UCSD-AML1 (cell line): ENCODE data around the gene MAPK6.
"Not testable (repeated sequence)": the region's sequence is repeated elsewhere in the genome, so short reads cannot be mapped to it uniquely, and the experiment has no call there.

Experiments used
- DNase-seq: peaks from one replicate; lab custom pipeline; 2025; ENCODE audit not compliant: unreplicated experiment; lab: John Stamatoyannopoulos, UW

The MAPK6 gene

GRCh38 chr15:52018693-52019393 is at the start of gene MAPK6:
Gene MAPK6, plus strand, starts transcription at chr15:52019219. Its CDS starts 27,242 bp downstream, at chr15:52046461.
- DNase-seq, result peak; percentile 95

GRCh38 chr15:51969728-51970127 is 49.3 kb upstream of the MAPK6 start:
- no peak for DNase-seq

GRCh38 chr15:51970132-51970817 is 48.7 kb upstream of the MAPK6 start:
- DNase-seq, result no peak

- no peak for DNase-seq
Measured at GRCh38 chr15:51971032-51971374, 48.0 kb upstream of the MAPK6 start.

GRCh38 chr15:51971375-51972133 is 47.5 kb upstream of the MAPK6 start, which contains the start of gene LEO1:
Gene LEO1, minus strand, starts transcription at chr15:51971778. Its CDS starts 33 bp downstream, at chr15:51971745.
- peak; percentile 86 for DNase-seq

- DNase-seq, result no peak
Measured at GRCh38 chr15:51973220-51973619, 45.8 kb upstream of the MAPK6 start.

GRCh38 chr15:51973775-51974174 is 45.2 kb upstream of the MAPK6 start:
- no peak for DNase-seq

- peak; percentile 49 for DNase-seq
Measured at GRCh38 chr15:51982013-51982769, 36.8 kb upstream of the MAPK6 start.

GRCh38 chr15:51982770-51983103 is 36.3 kb upstream of the MAPK6 start:
- DNase-seq, result no peak

- no peak for DNase-seq
Measured at GRCh38 chr15:51991141-51991540, 27.9 kb upstream of the MAPK6 start.

GRCh38 chr15:51992953-51993352 is 26.1 kb upstream of the MAPK6 start:
- DNase-seq, result no peak

GRCh38 chr15:52002351-52002750 is 16.7 kb upstream of the MAPK6 start:
- DNase-seq, result no peak

GRCh38 chr15:52003089-52003488 is 15.9 kb upstream of the MAPK6 start:
- not testable (repeated sequence) for DNase-seq

GRCh38 chr15:52003710-52004109 is 15.3 kb upstream of the MAPK6 start:
- no peak for DNase-seq

- DNase-seq, result no peak
Measured at GRCh38 chr15:52004806-52005205, 14.2 kb upstream of the MAPK6 start.

GRCh38 chr15:52005748-52006701 is 13.0 kb upstream of the MAPK6 start:
- DNase-seq, result no peak

GRCh38 chr15:52006702-52007340 is 12.2 kb upstream of the MAPK6 start:
- DNase-seq, result peak; percentile 23

- DNase-seq, result no peak
Measured at GRCh38 chr15:52008359-52008697, 10.7 kb upstream of the MAPK6 start.

GRCh38 chr15:52008698-52009434 is 10.2 kb upstream of the MAPK6 start:
- no peak for DNase-seq
